ENCODE measurements around the gene MYO6. TPM values are rescaled to one million over a fixed set of nuclear protein-coding genes. Genes with fewer than 3 reads are reported as not detected.

The MYO6 gene
- total RNA-seq, 8 experiments from 2014 or later, result 14.8 to 30.3 (median 23.0) TPM

GRCh38 chr6:75931011-75931680 is 182.1 kb downstream of the MYO6 start:
- Histone ChIP-seq H3K4me1 (replicated peaks in 1 of 2) (peaks cover 0 to 3% of the 10 kb centered on the region in 2 donors), H3K4me3 (no peak overlapping the region), H3K27ac (no peak overlapping the region)
- 0 to 100% (median 88%) methylated on average over 1 to 11 of the region's 11 CpGs for WGBS, 10 experiments
- in situ Hi-C loops (cut with MboI; ENCODE audit: low pct_unique_long_range_greater_than_20kb in 2 of 9, low sequenced_read_pairs in 9 of 9, unreplicated experiment in 9 of 9), result loop anchor here in 4 of 9 experiments (25.0 kb wide), 1 partner anchor 1531 kb away; the partner anchor contains the start of gene HTR1B (in 4 of the 4)
- peak in 1 of 8 experiments; percentile 35 for ATAC-seq (replicated peaks in 6 of 8)

GRCh38 chr6:75932067-75932466 is 183.0 kb downstream of the MYO6 start:
- ATAC-seq (replicated peaks in 6 of 8), result peak in 5 of 8 experiments; percentile 38 to 66 (median 47)

GRCh38 chr6:75933387-75933975 is 184.4 kb downstream of the MYO6 start:
- in situ Hi-C loops (cut with MboI; ENCODE audit: low pct_unique_long_range_greater_than_20kb in 2 of 9, low sequenced_read_pairs in 9 of 9, unreplicated experiment in 9 of 9), result loop anchor here in 4 of 9 experiments (25.0 kb wide), 1 partner anchor 1529 kb away; the partner anchor contains the start of gene HTR1B (in 4 of the 4)
- no peak for ATAC-seq (replicated peaks in 6 of 8)
- WGBS, 10 experiments, result 20 to 82% (median 58%) methylated on average over 1 to 7 of the region's 7 CpGs; no CpG with 5 or more reads in 1 of the 10 experiments
- Histone ChIP-seq H3K4me1 (replicated peaks in 1 of 2) (peaks cover 0 to 3% of the 10 kb centered on the region in 2 donors), H3K4me3 (no peak overlapping the region), H3K27ac (no peak overlapping the region)

More at GRCh38 chr6:75932067-75932466, 183.0 kb downstream of the MYO6 start:
- in situ Hi-C loops (cut with MboI; ENCODE audit: low pct_unique_long_range_greater_than_20kb in 2 of 9, low sequenced_read_pairs in 9 of 9, unreplicated experiment in 9 of 9), result loop anchor here in 4 of 9 experiments (25.0 kb wide), 1 partner anchor 1530 kb away; the partner anchor contains the start of gene HTR1B (in 4 of the 4)
- no peak overlapping the region for H3K27ac ChIP-seq
- H3K4me1 ChIP-seq (replicated peaks in 1 of 2), result peaks cover 0 to 3% of the 10 kb centered on the region in 2 donors
- H3K4me3 ChIP-seq, result no peak overlapping the region
- whole genome bisulfite sequencing, 10 experiments, result 18 to 80% (median 55%) methylated on average over 1 to 5 of the region's 5 CpGs; no CpG with 5 or more reads in 2 of the 10 experiments

DNA sequence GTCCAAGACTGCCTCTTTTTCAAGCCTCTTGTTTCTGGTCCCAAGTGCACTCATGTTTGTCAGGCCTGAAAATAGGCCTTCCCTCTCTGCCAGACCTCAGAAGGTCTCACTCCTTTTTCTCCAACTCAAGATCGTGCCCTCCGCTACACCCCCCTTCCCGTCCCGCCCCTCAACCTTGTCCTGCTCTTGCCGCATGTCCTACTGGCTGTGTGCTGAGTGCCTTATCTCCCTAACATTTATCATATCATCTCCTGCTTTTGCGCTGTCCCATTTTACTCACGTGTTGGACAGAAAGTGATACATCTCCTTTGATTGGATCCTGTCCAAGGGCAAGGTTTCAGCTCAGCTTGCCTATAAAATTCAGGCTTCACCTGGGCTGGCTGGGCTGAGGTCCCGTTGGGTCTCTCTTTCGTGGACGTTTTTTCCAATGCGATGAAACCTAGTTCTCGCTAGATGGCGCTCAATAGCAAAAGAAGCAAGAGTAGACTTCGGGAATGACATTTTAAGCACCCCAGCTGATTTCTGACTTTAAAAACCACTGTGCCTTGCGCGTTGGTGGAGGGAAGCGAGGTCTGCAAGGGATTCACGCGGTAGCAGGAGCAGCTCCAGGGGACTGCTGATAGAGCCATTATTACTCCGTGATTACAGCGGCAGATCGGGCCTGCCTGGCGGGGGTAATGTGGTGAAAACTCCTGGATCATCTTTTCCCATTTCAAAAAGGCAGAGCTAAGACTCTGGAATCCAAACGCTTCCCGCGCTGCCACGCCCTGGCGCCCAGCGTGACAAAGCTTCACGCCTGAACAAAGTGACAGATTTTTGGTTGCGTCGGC is 185.8 kb downstream of the MYO6 start:
- peak; percentile 82 to 98 (median 94) for ATAC-seq (replicated peaks in 6 of 8)
- in situ Hi-C loops (cut with MboI; ENCODE audit: low pct_unique_long_range_greater_than_20kb in 2 of 9, low sequenced_read_pairs in 9 of 9, unreplicated experiment in 9 of 9), result loop anchor here in 4 of 9 experiments (25.0 kb wide), 1 partner anchor 1527 kb away; the partner anchor contains the start of gene HTR1B (in 4 of the 4)
- Histone ChIP-seq H3K4me1 (replicated peaks in 1 of 2) (peaks cover 0 to 3% of the 10 kb centered on the region in 2 donors), H3K4me3 (peak overlapping the region; percentile 27 to 43 (median 32)), H3K27ac (no peak overlapping the region)
- 0 to 14% (median 1%) methylated on average over 1 to 15 of the region's 32 CpGs for WGBS, 10 experiments

DNA sequence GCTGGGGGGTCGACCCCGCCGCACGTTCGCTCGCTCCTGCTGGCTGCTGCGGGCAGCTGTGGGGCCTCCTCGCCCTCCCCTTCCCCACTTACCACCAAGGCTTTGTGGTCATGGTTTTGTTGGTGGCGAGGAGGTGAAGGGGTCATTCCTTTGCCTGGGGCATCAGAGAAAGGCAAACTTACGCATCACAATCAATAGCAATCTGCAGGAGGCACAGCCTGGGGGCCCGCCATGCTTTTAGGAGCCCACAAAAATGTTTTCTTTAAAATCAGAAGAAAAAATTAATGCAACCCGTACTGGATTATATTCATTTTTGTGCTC is 186.4 kb downstream of the MYO6 start:
- 0 to 82% (median 37%) methylated on average over 1 to 9 of the region's 12 CpGs; no CpG with 5 or more reads in 2 of the 10 experiments for WGBS, 10 experiments
- Histone ChIP-seq H3K4me1 (replicated peaks in 1 of 2) (peaks cover 0 to 3% of the 10 kb centered on the region in 2 donors), H3K4me3 (peak overlapping the region; percentile 27 to 43 (median 32)), H3K27ac (no peak overlapping the region)
- no peak for ATAC-seq (replicated peaks in 6 of 8)
- in situ Hi-C loops (cut with MboI; ENCODE audit: low pct_unique_long_range_greater_than_20kb in 2 of 9, low sequenced_read_pairs in 9 of 9, unreplicated experiment in 9 of 9), result loop anchor here in 4 of 9 experiments (25.0 kb wide), 1 partner anchor 1527 kb away; the partner anchor contains the start of gene HTR1B (in 4 of the 4)

GRCh38 chr6:75936682-75937081 is 187.6 kb downstream of the MYO6 start:
- peaks cover 0 to 3% of the 10 kb centered on the region in 2 donors for H3K4me1 ChIP-seq (replicated peaks in 1 of 2)
- 60 to 100% (median 80%) methylated on average over 1 to 2 of the region's 3 CpGs; no CpG with 5 or more reads in 5 of the 10 experiments for WGBS, 10 experiments
- H3K27ac ChIP-seq, result no peak overlapping the region
- ATAC-seq (replicated peaks in 6 of 8), result no peak
- in situ Hi-C loops (cut with MboI; ENCODE audit: low pct_unique_long_range_greater_than_20kb in 2 of 9, low sequenced_read_pairs in 9 of 9, unreplicated experiment in 9 of 9), result loop anchor here in 4 of 9 experiments (25.0 kb wide), 1 partner anchor 1526 kb away; the partner anchor contains the start of gene HTR1B (in 4 of the 4)
- no peak overlapping the region for H3K4me3 ChIP-seq

DNA sequence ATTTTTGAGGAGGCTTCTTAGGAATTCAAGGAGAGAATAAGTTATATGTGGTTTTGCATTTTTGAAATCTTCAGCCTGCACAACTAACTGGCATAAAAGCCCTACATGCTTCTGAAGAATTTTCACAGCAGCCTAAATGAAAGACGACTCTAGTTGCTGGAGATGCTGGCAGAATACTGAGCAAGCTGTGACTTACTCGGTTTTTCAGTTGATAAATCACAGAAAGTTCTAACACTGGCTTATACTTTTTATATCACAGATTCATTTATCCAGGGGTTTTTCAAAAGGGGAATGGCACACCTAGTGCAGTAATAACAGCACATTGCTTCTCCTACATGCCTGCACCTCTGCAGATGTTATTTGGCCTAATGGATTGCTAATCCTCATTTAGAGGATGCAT is 188.8 kb downstream of the MYO6 start:
- Histone ChIP-seq H3K4me1 (replicated peaks in 1 of 2) (peaks cover 0 to 3% of the 10 kb centered on the region in 2 donors), H3K27ac (no peak overlapping the region), H3K4me3 (no peak overlapping the region)
- WGBS, 10 experiments, result 40 to 66% (median 51%) methylated on average over 1 to 2 of the region's 2 CpGs; no CpG with 5 or more reads in 2 of the 10 experiments
- ATAC-seq (replicated peaks in 6 of 8), result no peak
- in situ Hi-C loops (cut with MboI; ENCODE audit: low pct_unique_long_range_greater_than_20kb in 2 of 9, low sequenced_read_pairs in 9 of 9, unreplicated experiment in 9 of 9), result loop anchor here in 4 of 9 experiments (25.0 kb wide), 1 partner anchor 1524 kb away; the partner anchor contains the start of gene HTR1B (in 4 of the 4)

DNA sequence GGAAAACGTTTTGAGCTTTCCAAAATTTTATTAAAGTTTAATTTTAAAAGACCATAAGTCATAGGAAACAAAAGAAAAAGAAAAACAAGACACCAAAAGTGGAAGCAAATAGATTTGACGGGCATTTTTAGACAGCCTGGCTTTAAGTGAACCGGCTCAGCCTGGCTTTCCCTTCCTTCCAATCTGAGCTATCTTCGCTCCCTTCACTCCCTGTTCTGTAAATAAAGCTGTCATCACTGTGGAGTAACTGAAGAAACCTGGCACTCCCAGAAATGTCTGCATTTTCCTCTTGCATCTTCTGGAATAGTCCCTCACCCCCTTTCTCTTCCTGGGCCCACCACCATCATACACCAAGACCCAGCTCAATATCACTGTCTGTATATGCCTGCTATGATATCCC is 191.5 kb downstream of the MYO6 start:
- no peak overlapping the region for H3K4me3 ChIP-seq
- H3K27ac ChIP-seq, result no peak overlapping the region
- in situ Hi-C loops (cut with MboI; ENCODE audit: low pct_unique_long_range_greater_than_20kb in 2 of 9, low sequenced_read_pairs in 9 of 9, unreplicated experiment in 9 of 9), result loop anchor here in 4 of 9 experiments (25.0 kb wide), 1 partner anchor 1522 kb away; the partner anchor contains the start of gene HTR1B (in 4 of the 4)
- H3K4me1 ChIP-seq (replicated peaks in 1 of 2), result no peaks in the 10 kb centered on the region
- no peak for ATAC-seq (replicated peaks in 6 of 8)
- WGBS, 10 experiments, result 20 to 83% (median 54%) methylated on average over 2 to 4 of the region's 4 CpGs

DNA sequence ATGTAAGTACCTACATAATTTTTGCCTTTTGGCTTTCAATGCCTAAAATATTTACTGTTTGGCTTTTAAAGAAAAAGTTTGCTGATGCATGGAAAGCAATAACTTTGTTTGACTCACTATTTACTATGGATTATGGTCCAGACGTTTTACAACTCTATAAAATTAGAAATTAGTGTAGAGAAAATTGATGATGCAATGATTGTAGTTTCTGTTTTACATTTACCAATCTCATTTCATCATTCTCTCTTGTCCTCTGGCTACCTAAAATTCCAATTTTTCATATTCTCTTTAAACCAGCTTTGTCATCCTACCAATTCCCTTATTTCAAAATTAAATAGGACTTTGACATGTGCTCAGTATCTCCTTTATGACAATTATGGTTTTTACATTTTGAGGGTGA is 192.5 kb downstream of the MYO6 start:
- 0 to 78% (median 38%) methylated on average over 1 of the region's 1 CpG; no CpG with 5 or more reads in 1 of the 10 experiments for WGBS, 10 experiments
- Histone ChIP-seq H3K4me3 (no peak overlapping the region), H3K4me1 (replicated peaks in 1 of 2) (peaks cover 0 to 3% of the 10 kb centered on the region in 2 donors), H3K27ac (no peak overlapping the region)
- no peak for ATAC-seq (replicated peaks in 6 of 8)
- in situ Hi-C loops (cut with MboI; ENCODE audit: low pct_unique_long_range_greater_than_20kb in 2 of 9, low sequenced_read_pairs in 9 of 9, unreplicated experiment in 9 of 9), result loop anchor here in 4 of 9 experiments (25.0 kb wide), 1 partner anchor 1521 kb away; the partner anchor contains the start of gene HTR1B (in 4 of the 4)

DNA sequence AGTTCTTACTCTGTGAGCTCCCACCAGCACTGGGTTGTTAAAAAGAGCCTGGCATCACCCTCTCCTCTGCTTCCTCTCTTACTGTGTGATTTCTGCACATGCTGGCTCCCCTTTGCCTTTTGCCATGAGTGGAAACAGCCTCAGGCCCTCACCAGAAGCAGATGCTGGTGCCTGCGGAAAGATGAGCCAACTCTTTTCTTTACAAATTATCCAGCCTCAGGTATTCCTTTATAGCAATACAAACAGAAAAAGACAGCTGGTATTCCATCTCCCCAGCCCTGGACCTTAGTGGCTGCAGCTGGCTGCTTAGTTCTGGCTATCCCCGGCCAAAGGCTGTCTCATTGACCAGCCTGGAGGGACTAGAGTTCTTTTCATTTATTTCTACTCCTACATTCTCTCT is 194.3 kb downstream of the MYO6 start:
- peak in 1 of 8 experiments; percentile 39 for ATAC-seq (replicated peaks in 6 of 8)
- in situ Hi-C loops (cut with MboI; ENCODE audit: low pct_unique_long_range_greater_than_20kb in 2 of 9, low sequenced_read_pairs in 9 of 9, unreplicated experiment in 9 of 9), result loop anchor here in 4 of 9 experiments (25.0 kb wide), 1 partner anchor 1519 kb away; the partner anchor contains the start of gene HTR1B (in 4 of the 4)

DNA sequence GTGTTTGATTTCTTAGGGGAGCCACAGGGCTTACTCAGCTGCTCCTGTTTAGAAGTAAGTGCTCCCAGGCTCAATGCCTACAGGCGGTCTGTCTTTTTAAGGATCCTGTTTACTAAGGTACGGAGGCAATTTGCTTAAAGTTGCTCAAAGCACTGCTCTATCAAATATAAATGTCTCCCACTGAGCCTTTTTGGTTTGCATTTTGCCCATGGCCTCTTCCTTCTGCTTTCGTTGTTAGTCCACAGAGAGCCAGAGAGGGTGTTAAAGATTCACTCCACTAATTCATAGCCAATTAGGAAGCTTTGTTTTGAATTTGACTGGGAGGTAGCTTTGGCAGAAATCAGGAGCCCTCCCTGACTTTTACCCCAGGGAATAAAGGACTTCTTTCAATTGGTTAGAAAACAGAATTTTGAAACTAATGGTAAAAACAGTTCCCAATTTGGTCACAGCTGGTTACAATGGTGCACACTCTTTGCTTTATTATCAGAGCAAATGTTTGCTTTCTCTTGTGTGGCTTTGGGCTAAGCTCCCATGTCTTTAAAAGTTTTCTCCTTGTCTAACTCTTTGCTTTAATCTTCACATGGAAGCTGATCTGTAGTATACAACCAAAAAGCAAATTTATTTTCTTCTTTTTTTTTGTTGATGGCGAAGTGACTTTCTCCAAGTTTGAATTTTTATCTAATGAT is 197.2 kb downstream of the MYO6 start:
- no peak overlapping the region for H3K4me3 ChIP-seq
- WGBS, 10 experiments, result 0 to 100% (median 62%) methylated on average over 1 to 4 of the region's 4 CpGs
- H3K27ac ChIP-seq, result no peak overlapping the region
- ATAC-seq (replicated peaks in 6 of 8), result no peak
- H3K4me1 ChIP-seq (replicated peaks in 1 of 2), result peaks cover 0 to 3% of the 10 kb centered on the region in 2 donors
- in situ Hi-C loops (cut with MboI; ENCODE audit: low pct_unique_long_range_greater_than_20kb in 2 of 9, low sequenced_read_pairs in 9 of 9, unreplicated experiment in 9 of 9), result loop anchor here in 4 of 9 experiments (25.0 kb wide), 1 partner anchor 1516 kb away; the partner anchor contains the start of gene HTR1B (in 4 of the 4)

More for the DNA sequence above, 194.3 kb downstream of the MYO6 start:
- Histone ChIP-seq H3K4me3 (no peak overlapping the region), H3K27ac (no peak overlapping the region), H3K4me1 (replicated peaks in 1 of 2) (peaks cover 0 to 3% of the 10 kb centered on the region in 2 donors)
- 40 to 100% (median 93%) methylated on average over 1 to 2 of the region's 2 CpGs; no CpG with 5 or more reads in 2 of the 10 experiments for WGBS, 10 experiments
